ENCODE results near the gene HMCN1.

GRCh38 chr1:185960422-185961321, 226.5 kb downstream of the HMCN1 start:
- no peak for TF ChIP-seq CTCF (conservative IDR thresholded peaks at IDR 0.05; ENCODE audit: low read depth in 2 of 2)
- no peak for TF ChIP-seq ETS1 (IDR thresholded peaks at IDR 0.05)
- TF ChIP-seq EZH2 (IDR thresholded peaks at IDR 0.05; ENCODE audit: low read depth, unreplicated experiment) = no peak
- no peak for TF ChIP-seq POLR2AphosphoS5 (IDR thresholded peaks at IDR 0.05; ENCODE audit: low read depth)
- TF ChIP-seq EZH2phosphoT487 (IDR thresholded peaks at IDR 0.05; ENCODE audit: unreplicated experiment) = no peak
- no peak for TF ChIP-seq REST (IDR thresholded peaks at IDR 0.05; ENCODE audit: unreplicated experiment)
- TF ChIP-seq JUNB (IDR thresholded peaks at IDR 0.05; ENCODE audit: unreplicated experiment) = no peak
- TF ChIP-seq CREB1 (CRISPR knock-in tag; IDR thresholded peaks at IDR 0.05; ENCODE audit: low read depth) = no peak
- no peak for TF ChIP-seq NANOG (IDR thresholded peaks at IDR 0.05; ENCODE audit: borderline replicate concordance)
- TF ChIP-seq ZNF114 (CRISPR knock-in tag; IDR thresholded peaks at IDR 0.05) = no peak
